Epithelial cell of proximal tubule (primary cell): ENCODE measurements around the gene SCYGR7. TPM values are rescaled to one million over a fixed set of nuclear protein-coding genes. Genes with fewer than 3 reads are reported as not detected.

Source experiments
- DNase-seq: peaks from one replicate; pipeline ENCODE4 v3.0.0-alpha.2; 2011; ENCODE audit warnings: low read depth
- H3K4me3 ChIP-seq: 2 replicates; pipeline ENCODE4 v1.5.1; 2011; ENCODE audit warnings: low read depth, mild to moderate bottlenecking, low read length
- total RNA-seq: library from RNA; depleted of rRNA; stranded (reverse); fragments of >200 nt; gene quantifications from 2 replicates; pipeline ENCODE4 v1.2.3, GENCODE V29; 2015
- TF ChIP-seq, protein P1 (sequence below): conservative IDR thresholded peaks from 2 replicates; pipeline ENCODE4 v1.5.1; 2012; ENCODE audit warnings: low read depth, mild to moderate bottlenecking, low read length

The SCYGR7 gene, protein sequence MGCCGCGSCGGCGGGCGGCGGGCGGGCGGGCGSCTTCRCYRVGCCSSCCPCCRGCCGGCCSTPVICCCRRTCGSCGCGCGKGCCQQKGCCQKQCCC
- total RNA-seq, result not detected in 2 replicates

DNA sequence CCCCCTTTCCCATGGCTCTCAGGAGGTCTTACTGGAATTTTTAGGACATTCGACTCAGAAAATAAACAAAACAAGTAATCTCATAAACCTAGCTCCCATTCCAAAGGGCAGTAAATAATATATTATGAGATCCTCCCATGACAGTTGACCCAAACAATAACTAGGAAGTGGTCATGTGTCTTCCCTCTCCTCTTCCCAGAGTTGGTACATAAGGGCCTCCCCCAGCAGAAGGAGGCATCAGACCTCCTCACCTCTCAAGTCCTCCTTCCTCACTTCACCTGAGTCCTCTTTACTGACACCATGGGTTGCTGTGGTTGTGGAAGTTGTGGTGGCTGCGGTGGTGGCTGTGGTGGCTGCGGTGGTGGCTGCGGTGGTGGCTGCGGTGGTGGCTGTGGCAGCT is at the start of gene SCYGR7:
SCYGR7 (plus strand) TSS at position 301 of the 400 bp plus-strand sequence; CDS start at position 301, 0 bp downstream.
- DNase-seq, result no peak
- TF ChIP-seq, protein P1, sequence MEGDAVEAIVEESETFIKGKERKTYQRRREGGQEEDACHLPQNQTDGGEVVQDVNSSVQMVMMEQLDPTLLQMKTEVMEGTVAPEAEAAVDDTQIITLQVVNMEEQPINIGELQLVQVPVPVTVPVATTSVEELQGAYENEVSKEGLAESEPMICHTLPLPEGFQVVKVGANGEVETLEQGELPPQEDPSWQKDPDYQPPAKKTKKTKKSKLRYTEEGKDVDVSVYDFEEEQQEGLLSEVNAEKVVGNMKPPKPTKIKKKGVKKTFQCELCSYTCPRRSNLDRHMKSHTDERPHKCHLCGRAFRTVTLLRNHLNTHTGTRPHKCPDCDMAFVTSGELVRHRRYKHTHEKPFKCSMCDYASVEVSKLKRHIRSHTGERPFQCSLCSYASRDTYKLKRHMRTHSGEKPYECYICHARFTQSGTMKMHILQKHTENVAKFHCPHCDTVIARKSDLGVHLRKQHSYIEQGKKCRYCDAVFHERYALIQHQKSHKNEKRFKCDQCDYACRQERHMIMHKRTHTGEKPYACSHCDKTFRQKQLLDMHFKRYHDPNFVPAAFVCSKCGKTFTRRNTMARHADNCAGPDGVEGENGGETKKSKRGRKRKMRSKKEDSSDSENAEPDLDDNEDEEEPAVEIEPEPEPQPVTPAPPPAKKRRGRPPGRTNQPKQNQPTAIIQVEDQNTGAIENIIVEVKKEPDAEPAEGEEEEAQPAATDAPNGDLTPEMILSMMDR, result no peak
- no peak within 1 kb of the TSS for H3K4me3 ChIP-seq

DNA sequence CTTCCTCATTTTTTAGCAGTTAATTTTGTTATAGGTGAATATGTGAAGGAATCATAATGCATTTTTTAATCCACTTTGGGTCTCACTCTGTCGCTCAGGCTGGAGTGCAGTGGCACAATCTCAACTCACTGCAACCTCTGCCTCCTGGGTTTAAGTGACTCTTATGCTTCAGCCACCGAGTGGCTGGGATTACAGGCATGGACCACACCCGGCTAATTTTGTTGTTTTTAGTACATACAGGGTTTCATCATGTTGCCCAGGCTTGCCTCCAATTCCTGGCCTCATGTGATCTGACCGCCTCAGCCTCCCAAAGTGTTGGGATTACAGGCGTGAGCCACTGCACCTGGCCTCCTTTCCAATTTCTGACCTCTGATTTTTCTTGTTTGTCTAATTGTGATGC is 43.9 kb upstream of the SCYGR7 start:
- TF ChIP-seq, protein P1, result no peak
- DNase-seq, result no peak
- H3K4me3 ChIP-seq, result no peak overlapping the region

DNA sequence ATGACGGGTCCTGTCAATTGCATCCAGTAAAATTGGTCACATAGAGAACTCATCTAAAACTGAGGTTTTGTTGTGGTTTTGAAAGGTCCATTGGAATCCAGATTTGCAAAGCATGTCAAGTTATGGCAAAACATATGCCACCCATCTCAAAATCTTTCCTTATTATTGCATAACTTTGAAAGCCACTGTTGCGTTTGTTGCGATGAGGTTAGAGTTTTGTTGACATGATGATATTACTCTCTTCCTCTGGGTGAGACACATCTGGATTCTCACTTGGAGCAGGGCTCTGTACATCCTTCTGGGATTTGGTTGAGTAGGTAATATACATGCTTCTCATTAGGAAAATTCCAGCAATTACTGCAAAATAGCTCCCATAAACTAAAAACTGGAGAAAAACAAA is 40.9 kb upstream of the SCYGR7 start:
- DNase-seq, result no peak
- no peak overlapping the region for H3K4me3 ChIP-seq
- TF ChIP-seq, protein P1, result no peak

DNA sequence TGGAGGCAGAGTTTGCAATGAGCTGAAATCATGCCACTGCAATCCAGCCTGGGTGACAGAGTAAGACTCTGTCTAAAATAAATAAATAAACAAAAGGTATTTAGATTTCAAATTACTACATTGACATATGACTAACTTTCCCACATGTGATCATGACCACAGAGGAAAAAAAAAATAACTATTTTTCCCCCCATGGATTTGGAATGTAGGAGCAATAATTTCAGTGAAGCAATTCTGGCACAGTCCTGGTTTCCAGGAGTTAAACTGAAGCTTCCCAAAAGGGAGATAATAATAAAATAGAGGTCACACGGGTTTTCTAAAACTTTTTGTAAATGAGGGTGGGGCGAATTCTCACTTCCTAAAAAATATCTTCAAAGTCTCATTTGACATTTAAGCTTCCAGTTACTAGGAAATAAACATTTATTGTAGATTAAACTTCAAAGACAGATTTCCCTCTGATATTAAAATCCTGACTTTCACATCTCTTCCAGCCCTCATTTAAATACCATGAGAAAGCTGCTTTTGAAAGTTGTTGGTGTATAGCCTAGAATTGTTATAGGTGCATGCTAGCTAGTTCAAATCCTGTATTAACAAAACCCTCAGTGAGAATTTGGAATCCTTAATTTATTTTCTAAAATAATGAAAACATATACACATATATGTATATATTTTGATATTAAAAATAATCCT is 31.0 kb upstream of the SCYGR7 start:
- no peak for DNase-seq
- TF ChIP-seq, protein P1, result no peak
- H3K4me3 ChIP-seq, result no peak overlapping the region

DNA sequence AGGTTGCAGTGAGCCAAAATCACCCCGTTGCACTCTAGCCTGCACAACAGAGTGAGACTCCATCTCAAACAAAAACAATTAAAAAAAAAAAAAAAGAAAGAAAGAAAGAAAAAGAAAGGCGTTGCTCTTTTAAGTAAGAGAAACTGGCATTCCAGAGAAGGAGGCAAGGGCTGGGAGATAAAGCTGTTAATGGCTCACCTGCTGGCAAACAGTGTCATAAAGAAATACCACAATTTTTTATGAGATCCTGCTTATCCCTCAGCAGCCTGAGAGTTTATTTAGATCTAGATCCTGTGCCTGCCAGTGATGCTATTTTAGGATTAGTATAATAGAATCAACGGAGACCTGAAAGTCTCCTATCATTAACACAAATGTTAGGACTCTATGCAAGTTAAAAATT is 26.6 kb upstream of the SCYGR7 start:
- TF ChIP-seq, protein P1, result no peak
- DNase-seq, result no peak
- no peak overlapping the region for H3K4me3 ChIP-seq

DNA sequence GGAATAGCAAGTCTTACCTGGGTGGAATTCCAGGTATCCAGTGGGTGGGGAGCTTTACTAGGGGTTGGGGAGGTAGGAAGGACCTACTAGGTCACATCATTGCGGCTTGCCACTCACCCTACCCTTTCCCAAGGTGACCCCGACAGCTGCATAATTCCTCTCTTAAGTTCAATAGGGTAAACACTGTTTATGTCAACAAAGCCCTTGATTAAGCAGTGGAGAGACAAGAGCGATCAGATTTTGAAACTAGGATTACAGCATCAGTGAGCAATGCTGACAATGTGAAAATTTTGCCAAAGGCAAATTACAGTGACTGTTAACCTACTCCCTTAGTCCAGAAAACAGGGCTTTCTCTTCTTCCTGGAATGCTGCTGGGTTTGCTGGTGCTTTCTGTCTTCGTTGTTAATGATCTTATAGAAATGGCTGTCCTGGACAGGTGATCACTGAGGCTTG is 24.8 kb upstream of the SCYGR7 start:
- TF ChIP-seq, protein P1, result no peak
- peak; percentile 44 for DNase-seq
- H3K4me3 ChIP-seq, result no peak overlapping the region

DNA sequence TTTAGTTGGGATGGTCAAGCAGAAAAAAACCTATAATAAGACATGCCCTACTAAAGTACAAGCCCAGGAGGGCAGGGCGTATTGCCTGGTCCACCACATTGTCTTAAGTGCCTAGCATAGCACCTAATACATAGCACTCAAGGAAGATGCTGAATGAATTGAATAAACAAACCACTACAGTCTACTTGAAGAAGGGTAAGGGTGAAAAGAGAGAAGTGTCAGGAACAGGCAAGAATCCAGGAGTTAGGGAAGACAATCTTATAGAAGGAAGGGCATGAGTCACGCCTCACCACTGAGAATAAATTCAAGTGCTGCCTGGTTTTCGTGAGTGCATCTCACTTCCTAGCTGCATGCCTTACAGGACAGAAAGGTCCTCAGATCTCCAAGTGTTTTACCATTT is 24.2 kb upstream of the SCYGR7 start:
- no peak overlapping the region for H3K4me3 ChIP-seq
- no peak for DNase-seq
- TF ChIP-seq, protein P1, result no peak
